Epidermal melanocyte (primary cell): ENCODE measurements around the gene TNRC6B.

ENCODE experiments used
- DNase-seq: peaks from one replicate; pipeline ENCODE4 v3.0.0; 2011; ENCODE audit warnings: low spot score; ENCODE audit not compliant: insufficient read length

TNRC6B gene

DNA sequence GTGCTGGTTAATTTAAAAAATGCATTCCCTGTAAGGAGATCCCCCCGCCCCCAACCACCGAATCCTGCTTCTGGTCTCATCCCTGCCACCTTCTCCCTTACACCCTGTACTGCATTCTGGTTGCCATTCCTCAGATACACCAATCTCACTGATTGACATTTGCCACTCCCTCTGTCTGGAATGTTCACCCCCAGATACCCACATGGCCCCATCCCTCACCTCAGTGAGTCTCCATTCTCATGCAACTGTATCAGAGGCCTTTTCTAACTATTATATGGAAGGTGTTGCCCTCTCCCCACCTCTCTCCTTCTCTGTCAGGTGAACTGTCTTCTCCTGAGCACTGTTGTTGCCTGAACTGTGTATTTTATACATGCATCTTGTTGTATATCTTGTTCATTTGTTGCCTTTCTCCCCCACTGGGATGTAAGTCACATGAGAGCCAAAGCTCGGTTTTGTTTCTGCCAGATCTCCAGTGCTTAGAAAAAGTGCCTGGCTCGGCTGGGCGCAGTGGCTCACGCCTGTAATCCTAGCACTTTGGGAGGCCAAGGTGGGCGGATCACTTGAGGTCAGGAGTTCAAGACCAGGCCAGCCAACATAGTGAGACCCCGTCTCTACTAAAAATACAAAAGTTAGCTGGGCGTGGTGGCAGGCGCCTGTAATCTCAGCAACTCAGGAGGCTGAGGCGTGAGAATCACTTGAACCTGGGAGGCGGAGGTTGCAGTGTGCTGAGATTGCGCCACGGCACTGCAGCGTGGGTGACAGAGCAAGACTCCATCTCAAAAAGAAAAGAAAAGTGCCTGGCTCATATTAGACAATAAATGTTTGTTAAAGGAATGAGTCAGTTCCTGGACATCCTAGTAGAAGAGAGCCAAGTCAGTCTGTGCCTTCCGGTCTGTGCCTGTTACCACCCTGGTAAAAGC lies 61.0 kb downstream of the TNRC6B start:
- no peak for DNase-seq

DNA sequence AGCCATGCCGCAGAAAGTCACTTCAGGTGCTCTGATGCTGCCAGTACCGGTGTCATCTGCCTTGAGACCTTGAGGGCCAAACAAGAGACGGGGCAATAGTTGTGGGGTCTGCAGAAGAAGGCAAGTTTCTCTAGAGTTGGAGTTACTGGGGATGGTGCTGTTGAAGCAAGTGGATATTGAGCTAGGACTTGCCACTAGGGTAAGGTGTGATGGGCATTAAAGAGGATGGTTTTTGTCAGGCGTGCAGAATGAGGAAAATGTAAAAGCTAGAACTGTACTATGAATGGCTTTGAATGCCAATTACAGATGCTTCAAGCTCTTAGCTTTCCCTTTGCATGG lies 61.6 kb downstream of the TNRC6B start:
- no peak for DNase-seq

DNA sequence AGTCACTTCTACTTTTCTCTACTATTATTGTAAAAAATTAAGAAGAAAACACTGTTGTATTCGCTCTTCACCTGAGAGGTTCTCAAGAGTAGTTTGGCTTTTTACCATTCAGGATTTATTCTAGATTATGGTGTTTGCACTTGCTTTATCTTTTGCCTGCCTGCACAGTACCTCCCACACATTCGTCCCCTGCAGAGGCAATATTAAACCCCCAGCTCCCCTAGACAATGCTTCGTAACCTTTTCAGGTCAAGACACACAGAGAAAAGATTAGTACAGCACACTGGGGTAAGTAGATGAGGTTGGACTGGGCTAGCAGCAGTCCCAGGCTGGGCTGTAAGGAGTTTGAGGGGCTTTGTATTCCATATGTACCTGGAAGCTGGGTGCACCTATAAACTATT lies 62.4 kb downstream of the TNRC6B start:
- DNase-seq, result no peak

DNA sequence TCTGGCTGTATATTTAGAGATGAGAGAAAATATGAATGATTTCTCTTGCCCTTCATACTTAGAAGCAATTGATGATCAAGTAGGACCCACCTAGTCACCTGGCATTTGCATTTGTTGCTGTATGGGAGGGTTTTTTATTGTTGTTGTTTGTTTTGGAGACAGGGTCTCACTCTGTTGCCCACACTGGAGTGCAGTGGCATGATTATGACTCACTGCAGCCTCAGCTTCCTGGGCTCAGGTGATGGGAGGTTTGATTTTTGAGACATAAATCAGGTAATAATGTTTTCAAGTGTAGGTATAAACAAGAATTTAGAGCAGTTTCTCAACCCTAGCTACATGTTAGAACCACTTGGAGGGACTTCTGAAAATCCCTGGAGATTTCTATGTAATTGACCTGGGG lies 63.0 kb downstream of the TNRC6B start:
- no peak for DNase-seq

DNA sequence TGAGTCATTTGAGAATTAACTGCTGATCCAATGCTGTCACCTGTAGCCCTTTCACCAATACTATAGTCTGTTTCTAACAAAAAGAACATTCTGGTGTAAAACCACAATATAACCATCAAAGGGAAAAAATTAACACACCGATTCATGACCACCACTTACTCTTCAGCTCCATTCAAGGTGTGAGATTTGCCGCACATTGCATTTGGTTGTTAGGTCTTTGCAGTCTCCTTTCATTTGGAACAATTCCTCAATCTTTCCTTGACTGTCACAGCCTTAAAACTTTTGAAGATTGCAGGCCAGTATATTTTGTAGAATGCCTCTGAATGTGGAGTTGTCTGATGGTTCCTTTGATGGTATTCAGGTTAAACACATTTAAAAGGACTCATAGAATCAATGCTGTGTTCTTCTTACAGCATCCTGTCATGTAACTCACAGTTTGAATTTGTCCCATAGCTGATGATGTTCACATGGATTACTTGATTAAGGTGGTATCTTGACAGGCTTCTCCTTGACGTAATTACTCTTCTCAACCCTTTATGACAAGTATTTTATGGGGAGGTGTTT lies 63.6 kb downstream of the TNRC6B start:
- DNase-seq, result no peak

DNA sequence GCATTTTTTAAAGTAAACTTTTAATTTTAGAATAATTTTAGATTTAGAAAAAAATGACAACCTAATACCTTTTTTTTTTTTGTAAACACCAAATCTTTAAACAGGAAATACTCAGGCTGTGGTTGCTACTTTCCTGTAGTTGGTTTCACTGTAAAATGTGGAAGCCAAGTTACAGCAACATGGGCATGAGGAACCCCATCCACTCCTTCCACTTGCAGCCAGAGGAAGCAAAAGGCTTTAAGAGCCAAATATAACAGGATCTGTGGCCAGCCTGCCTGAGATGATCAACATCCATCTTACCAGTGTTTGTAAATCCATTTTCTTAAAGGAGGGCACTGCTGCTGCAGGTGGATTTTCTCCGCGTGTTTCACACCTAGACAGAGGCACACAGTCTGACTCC lies 66.2 kb downstream of the TNRC6B start:
- no peak for DNase-seq

DNA sequence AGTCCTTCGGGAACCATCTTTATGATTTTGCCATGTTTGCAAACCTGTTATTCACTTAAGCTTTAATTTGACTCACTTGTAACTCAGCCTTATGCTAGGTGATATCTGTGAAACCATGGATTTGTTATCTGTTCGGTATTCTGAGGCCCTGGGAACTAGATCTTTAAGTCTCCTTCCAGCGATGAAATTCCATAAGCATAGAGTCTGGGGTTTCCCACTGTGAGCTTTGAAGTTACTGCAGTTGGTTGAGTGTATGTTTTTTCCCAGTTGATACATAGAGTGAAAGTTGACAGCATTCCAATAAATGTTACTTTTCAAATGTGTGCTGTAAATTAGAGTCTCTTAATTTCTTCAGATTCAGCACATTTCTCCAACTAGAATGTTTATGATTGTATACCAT lies 66.9 kb downstream of the TNRC6B start:
- no peak for DNase-seq

DNA sequence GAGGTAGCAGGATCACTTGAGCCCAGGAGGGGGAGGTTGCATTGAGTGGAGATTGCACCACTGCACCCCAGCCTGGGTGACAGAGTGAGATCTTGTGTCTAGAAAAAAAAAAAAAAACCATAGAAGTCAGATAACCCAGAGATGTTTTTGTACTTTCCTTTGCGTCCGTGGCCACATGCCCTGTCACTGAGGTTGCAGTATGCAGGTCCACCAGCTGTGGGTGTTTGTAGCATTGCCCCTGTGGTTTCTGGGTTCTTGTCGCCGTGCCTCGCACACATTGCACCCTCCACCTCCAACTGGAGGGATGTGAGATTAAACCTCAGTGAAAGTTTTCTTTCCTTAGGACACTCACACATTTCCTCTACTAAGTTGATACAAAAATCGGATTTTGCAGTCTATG lies 70.3 kb downstream of the TNRC6B start:
- no peak for DNase-seq

DNA sequence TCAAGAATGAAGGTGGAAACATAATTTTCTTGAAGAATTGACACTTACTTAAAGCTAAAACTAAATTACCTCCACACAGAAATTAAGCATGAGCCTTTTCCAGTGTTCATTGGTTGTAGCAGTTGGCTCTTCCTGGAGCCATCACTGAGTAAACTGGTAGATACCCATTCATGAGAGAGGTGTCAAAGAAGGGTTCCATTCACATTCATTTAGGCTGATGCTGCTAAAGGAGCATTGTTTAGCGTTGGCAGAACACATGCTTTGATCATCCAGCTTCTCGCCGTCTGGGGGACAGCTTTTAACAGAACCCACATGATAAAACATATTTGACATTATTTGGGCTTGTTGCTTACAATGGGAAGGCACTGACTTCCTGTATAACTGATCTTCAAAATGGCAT lies 71.6 kb downstream of the TNRC6B start:
- DNase-seq, result no peak

DNA sequence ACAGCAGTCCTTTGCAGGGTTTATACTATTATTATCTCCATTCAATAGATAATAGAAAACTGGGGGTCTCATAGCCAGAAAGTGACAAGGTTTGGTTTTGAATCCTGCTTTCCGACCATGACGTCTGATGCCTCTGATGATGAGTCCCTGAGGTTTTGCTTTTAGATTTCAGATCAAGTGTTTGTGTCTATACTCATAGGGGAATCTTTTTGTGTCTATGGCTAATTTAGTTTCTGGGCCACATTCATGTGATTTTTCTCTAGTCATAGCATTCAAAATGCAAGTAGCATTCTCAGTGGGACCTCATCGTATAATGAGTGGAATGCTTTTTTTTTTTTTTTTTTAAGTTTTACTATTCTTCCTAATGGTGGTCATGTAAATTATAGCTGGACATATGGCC lies 72.9 kb downstream of the TNRC6B start:
- no peak for DNase-seq

DNA sequence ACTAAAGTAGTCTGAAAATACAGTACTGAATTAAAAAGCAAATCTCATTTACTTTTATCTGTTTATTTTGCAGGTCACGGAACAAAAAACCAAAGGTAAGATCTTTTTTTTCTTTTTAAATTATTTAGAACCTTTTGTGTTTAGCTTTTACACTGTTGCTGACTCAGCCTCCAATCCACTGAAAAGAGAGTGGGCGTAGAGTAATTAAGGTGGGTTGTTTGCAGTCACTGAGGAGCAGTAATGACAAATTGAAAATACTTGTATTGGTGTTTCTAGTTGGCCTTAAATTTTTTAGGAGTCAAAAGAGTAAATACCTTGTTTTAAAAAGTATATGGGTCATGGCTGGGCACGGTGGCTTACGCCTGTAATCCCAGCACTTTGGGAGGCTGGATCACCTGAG lies 73.4 kb downstream of the TNRC6B start:
- DNase-seq, result no peak

DNA sequence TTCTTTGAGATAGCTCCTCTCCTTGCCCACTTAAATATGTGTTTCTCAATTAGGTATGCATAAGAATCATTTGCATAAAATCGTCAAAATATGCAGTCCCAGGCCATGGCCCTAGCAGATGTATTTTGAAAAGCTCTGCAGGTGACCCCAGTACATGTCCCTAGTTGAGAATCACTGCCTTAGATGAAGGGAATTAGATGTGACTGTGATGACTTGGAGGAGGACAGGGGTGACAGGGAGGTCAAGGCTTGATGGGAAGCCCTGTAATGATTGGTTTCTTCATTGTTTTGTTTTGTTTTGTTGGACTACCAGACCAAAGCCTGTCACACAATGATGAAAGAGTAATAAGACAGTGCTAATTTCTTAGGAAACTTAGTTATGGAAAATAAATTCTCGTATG lies 74.4 kb downstream of the TNRC6B start:
- DNase-seq, result no peak

DNA sequence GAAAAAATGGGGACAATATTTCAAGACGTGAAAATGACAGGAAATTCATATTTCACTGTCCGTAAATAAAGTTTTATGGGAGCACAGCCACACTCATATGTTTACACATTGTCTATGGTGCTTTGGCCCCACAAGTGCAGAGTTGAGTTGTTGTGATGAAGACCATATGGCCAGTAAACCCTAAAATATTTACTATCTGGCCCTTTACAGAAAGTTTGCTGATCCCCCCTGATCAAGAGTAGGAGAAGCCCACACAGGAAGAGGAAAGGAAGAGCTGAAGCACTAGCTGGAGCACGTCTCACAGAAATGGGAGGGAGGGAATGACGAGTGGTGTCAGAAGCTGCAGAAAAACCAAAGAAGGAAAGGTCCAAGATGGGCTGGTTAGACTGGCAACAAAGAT lies 78.8 kb downstream of the TNRC6B start:
- DNase-seq, result no peak

DNA sequence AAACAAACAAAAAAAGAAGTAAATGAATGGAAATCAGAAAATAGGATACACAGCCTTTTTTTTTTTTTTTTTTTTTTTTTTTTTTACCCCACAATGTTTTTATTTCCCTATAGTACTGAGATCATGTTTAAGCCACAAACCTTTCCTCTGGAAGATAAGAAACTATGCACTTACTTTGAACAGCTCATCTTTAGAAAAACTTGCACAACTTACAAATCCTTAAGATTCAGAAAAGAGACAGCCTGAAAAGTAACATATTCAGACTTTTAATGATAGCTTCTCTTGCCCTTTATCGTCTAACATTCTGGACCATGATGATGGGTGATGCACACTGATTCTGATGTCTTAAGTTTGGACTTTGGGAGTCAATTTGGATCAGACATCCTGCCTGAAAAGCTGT lies 80.3 kb downstream of the TNRC6B start:
- no peak for DNase-seq

DNA sequence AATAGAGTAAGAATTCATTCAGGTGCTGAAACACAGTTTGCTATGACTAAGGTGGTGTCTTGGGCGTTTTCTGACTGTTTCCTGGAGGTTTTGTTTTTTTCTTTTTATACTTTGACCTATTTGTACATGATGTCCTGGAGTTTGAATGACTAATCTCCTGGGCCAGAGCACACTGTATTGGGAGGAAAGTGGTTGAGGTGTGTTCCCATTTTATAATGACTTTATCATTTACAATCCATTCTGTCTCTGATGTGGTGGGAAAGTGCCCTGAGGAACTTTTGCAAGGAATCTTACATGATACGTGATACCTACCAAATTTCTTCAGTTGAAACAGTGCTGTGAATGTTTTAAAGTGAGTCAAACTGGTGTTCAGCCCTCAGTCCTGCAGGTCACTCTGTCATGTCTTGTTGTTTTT lies 80.8 kb downstream of the TNRC6B start:
- no peak for DNase-seq

DNA sequence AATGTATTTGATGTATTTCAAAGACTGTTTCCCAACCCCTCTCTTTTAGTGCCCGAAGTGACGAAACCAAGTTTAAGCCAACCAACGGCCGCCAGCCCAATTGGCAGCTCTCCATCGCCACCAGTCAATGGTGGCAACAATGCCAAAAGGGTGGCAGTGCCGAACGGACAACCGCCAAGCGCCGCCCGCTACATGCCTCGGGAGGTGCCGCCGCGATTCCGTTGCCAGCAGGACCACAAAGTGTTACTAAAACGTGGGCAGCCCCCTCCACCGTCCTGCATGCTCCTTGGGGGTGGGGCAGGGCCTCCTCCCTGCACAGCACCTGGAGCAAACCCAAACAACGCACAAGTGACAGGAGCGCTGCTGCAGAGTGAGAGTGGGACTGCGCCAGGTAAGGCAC lies 84.1 kb downstream of the TNRC6B start:
- no peak for DNase-seq

DNA sequence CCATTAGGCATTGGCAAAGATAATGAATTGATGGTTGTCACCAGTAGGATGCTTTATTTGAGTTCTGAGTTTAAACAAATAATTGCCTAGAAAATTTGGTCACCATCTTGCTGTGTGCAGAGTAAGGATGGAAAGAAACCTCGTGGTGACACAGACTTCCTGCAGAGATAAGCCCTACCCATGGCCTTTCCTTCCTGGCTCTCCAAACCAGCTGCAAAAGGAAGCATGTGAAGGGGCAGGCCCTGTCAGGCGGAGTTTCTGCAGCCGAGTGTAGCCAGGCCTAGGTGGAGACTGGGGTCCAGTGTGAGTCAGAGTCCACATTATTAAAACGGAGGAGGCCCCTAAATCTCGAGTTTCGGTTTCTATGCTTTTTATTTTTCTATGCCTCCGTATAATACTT lies 85.5 kb downstream of the TNRC6B start:
- no peak for DNase-seq

DNA sequence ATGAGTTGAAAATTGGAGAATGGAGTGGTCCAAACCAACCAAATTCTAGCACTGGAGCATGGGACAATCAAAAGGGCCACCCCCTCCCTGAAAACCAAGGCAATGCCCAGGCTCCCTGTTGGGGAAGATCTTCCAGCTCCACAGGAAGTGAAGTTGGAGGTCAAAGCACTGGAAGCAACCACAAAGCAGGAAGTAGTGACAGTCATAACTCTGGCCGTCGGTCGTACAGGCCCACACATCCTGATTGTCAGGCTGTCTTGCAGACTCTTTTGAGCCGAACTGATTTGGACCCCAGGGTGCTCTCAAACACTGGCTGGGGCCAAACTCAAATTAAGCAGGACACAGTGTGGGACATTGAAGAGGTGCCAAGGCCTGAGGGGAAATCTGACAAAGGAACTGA lies 88.1 kb downstream of the TNRC6B start:
- no peak for DNase-seq

DNA sequence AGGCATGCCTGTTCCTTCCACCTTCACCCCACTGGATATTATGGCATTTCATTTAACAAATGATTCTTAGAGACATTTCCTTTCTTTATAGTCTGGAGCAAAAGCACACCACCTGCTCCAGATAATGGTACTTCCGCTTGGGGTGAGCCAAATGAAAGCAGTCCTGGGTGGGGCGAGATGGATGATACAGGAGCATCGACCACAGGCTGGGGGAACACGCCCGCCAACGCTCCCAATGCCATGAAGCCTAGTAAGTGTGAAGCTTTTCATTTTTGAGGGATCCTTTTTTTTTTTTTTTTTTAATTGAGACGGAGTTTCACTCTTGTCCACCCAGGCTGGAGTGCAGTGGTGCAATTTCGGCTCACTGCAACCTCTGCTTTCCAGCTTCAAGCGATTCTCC lies 92.3 kb downstream of the TNRC6B start:
- no peak for DNase-seq

DNA sequence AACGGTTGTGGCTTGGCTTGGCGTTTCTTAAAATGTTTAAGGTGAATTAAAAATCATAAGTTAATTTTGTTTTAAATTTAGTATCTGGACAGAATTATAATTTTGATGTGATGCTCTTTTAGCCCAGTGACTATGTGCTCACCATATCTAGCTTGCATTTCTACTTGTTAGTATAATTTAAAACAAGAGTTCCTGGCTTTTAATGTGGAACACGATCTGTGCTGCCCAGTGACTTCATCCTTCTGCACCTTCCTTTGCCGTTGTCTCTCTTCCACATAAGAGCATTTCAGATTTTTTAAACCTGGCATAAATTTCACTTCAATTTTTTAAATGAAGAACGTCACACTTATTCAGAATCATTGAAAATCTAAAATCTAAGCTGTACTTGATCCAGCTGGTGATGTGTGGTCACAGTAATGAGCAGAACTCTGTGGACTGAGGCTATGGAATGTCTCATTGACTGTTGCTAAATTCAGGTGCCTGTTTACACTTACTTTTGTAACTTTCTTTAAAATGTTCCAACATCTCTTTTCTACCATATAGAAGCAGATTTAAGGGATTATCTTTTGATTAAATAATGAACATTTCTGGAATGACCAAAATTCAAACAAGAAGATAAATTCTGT lies 93.1 kb downstream of the TNRC6B start:
- DNase-seq, result no peak

DNA sequence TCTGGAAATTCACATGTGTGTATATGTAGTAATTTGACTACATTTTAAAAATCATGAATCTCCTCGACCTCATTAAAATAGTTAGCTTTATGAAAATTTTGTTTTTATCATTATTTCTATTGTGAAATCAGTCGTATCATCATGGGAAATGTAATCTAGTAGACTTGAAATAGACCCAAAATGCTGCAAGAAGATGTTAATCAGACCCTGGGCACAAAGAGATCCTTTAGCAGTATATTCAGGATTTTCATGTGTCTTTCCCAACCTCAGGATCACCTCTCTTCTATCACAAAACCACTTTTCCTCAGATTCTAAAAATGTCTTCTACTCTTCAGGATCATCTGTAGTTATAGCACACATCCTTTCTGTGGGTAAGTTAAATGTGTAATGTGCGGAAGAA lies 93.7 kb downstream of the TNRC6B start:
- DNase-seq, result no peak

DNA sequence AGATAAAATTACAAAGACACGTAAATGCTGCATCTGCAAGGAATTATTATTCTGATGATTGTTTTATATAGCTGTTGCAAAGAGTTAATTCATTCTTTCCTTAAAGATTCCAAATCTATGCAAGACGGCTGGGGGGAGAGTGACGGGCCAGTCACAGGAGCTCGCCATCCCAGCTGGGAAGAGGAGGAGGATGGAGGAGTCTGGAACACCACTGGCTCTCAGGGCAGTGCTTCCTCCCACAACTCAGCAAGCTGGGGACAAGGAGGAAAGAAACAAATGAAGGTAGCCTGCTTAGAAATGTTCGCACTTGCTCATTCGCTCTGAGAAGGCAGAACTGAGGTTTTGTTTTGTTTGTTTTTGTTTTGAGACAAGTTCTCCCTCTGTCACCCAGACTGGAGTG lies 95.6 kb downstream of the TNRC6B start:
- no peak for DNase-seq
